Activated CD8-positive, alpha-beta memory T cell treated with anti-CD3 and anti-CD28 coated beads, Interleukin-2, amount 50 U/mL, for 1 hour (primary cell): Measurements from ENCODE around the gene ASB14.
"Not testable (repeated sequence)": the region's sequence is repeated elsewhere in the genome, so short reads cannot be mapped to it uniquely, and the experiment has no call there.

Experiments
- DNase-seq: peaks from one replicate; pipeline ENCODE4 v3.0.0-alpha.2; 2020; ENCODE audit errors: extremely low read depth

ASB14 gene

DNA sequence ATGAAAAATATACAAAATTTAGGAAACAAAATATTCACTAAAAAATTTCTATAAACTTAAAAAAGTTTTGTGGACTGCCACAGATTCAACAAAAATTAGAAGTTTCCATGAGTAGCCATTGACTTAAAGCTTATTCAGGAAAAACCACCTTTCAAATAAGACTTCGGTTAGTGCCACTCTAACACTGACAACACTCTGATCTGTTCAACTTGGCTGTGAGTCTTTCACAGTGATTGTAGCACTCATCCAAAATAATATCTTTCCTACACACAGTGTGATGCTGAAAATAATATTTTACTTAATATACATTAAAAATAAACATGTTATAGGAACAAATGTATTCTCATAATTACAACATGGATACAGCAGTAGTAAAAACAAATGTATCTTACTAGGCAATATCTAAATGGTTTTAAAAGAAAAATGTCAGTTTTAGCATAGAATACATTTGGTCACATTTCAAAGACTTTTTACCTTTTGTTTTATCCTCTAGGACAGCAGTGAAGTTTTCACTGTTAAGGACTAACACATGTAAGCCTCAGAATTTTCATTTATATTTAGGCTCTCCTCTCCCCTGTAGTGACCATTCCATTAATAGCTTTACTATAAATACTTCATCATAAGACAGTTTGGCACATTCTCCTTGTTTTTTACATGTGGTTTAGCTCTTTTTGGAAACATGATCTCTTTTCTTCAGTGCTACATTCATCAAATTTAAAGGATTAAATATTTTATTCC is at the start of gene ASB14:
TSS of gene ASB14 (minus strand) at position 527 of the 738 bp plus-strand sequence. CDS start 652 bp downstream, outside the sequence.
- no peak for DNase-seq

DNA sequence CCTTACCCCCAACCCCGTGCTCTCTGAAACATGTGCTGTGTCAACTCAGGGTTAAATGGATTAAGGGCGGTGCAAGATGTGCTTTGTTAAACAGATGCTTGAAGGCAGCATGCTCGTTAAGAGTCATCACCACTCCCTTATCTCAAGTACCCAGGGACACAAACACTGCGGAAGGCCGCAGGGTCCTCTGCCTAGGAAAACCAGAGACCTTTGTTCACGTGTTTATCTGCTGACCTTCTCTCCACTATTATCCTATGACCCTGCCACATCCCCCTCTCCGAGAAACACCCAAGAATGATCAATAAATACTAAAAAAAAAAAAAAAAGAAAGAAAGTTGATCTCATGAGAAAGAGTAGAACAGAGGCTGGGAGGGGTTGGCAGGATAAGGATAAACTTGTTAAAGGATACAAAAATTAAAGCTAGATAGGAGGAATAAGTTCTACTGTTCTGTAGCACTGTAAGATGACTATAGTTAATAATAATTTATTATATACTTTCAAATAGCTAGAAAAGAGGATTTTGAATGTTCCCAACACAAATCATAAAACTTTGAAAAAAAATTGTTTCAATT is 46.7 kb upstream of the ASB14 start:
- not testable (repeated sequence) for DNase-seq

- DNase-seq = not testable (repeated sequence)
Observed at GRCh38 chr3:57338272-57339070, 46.0 kb upstream of the ASB14 start.

DNA sequence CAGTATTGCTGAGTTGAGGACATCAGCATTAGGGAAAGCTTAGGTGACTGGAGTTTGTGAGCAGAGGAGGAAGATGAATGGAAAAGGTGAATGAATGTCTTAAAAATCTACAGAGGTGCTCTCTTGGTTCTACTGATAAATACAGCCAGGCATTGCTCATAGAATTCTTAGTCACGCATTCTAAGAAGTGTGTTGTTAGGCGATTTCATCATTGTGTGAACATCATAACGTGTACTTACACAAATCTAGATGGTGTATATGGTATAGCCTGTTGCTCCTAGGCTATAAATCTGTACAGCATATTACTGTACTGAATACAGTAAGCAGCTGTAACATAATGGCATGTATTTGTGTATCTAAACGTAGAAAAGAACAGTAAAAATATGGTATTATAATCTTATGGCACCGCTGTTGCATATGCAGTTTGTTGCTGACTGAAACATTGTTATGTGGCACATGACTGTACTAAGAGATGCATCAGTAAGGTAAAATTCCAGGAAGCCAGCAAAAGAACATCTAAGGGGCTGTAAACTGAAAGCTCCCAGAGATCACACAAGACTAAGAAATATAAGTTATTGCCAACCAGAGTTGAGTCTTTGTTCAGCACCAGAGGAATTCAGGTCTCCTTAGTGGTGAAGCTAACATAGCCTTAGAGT is 42.9 kb upstream of the ASB14 start:
- no peak for DNase-seq

DNA sequence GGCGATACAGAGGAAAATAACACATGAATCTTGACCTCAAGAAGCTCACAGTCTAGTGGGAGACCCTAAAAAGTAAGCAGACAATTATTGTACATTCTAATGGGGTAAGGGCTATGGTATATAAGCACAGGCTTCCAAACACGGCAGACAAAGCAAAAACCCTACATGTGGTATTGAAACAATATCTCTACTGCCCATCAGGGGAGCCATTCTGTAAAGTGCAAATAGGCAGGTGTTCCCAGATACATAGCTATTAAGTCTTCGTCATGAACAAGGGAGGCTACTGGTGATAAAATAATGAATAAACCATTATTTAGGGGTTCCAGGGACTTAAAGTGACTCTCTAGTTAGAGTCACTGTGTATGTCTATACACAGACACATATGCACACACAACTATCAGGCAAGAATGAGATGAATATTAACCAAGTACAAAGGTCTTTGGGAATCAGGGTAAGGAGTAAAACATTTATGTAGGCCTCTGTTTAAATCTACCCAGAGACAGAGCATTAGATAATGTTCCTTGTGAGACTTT is 38.7 kb upstream of the ASB14 start:
- no peak for DNase-seq

DNA sequence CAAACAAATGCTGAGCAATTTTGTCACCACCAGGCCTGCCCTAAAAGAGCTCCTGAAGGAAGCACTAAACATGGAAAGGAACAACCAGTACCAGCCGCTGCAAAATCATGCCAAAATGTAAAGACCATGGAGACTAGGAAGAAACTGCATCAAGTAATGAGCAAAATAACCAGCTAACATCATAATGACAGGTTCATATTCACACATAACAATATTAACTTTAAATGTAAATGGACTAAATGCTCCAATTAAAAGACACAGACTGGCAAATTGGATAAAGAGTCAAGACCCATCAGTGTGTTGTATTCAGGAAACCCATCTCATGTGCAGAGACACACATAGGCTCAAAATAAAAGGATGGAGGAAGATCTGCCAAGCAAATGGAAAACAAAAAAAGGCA is 34.0 kb upstream of the ASB14 start:
- not testable (repeated sequence) for DNase-seq

- DNase-seq = no peak
Observed at GRCh38 chr3:57314204-57314603, 21.7 kb upstream of the ASB14 start.

DNA sequence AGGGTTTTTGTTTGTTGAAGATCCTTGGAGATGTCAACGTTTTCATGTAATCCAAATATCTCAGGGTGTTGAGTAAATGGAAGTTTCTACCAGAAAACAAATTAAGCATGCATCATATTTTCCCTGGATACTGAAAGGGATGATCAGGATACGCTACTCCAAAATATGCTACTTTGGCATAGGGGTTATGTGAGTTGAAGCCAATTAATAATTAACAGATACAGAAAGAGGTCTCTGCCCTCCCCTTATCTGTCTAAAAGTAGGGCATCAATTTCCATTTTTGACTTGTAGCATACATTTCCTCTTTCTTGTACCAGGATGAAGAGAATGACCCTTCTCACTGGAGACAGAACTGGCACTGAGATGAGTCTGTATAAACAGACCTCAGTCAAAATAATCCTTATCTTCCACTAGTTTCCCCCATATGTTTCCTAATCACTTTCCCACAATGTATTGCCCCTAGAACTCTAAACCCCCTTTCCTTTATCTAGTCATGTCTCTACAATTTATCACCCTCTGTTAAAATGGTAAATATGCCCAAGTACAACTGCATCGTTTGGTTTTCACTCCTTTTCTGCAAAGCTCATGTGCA is 17.4 kb upstream of the ASB14 start:
- DNase-seq = no peak

- DNase-seq = not testable (repeated sequence)
Observed at GRCh38 chr3:57303520-57303919, 11.0 kb upstream of the ASB14 start.

- no peak for DNase-seq
Observed at GRCh38 chr3:57298041-57298440, 5.6 kb upstream of the ASB14 start.

- no peak for DNase-seq
Observed at GRCh38 chr3:57292897-57293526, 527 bp upstream of the ASB14 start.

- no peak for DNase-seq
Observed at GRCh38 chr3:57288403-57288802, 4.1 kb downstream of the ASB14 start.

DNA sequence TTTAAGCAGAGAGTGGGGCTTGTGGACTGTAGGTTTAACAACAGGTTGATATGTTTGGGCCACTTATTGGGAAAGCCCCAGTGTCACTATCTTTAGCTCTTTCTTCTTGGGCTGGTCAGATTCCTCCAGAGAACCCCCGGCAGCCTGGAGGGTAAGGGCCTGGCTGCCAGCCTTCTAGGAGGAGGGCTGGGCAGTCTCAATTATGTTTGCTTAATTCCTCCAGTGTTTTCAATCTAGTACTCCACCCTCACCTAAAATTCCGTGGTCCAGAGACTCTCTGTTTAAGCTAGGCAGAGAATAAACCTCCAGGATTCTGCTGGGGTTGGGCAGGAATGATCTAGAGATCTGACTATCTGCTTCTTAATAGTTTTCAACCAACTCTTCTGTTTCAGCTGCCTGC is 5.3 kb downstream of the ASB14 start:
- DNase-seq = no peak

GRCh38 chr3:57283334-57283733 is 9.2 kb downstream of the ASB14 start:
- no peak for DNase-seq

DNA sequence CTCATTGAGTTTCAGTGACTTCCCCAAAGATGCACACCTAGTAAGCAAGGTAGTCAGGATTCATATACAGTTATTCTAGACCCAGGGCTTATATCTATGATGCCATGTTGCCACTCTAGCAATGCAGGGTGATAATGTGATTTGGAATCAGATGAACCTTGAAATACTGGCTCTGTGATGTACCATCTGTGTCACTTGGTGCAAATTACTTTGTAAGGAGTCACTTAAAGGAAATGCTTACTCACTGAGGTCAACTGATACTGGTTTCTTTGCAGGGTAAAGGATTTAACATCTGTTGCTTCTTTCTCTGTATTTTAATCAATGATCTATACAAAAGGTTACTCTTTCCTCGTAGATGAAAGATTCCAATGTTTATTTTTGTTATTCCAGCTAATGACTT is 10.8 kb downstream of the ASB14 start:
- DNase-seq = no peak

GRCh38 chr3:57279685-57280084 is 12.8 kb downstream of the ASB14 start:
- DNase-seq = no peak

GRCh38 chr3:57278237-57278636 is 14.2 kb downstream of the ASB14 start:
- DNase-seq = no peak

GRCh38 chr3:57275393-57275792 is 17.1 kb downstream of the ASB14 start:
- DNase-seq = no peak

DNA sequence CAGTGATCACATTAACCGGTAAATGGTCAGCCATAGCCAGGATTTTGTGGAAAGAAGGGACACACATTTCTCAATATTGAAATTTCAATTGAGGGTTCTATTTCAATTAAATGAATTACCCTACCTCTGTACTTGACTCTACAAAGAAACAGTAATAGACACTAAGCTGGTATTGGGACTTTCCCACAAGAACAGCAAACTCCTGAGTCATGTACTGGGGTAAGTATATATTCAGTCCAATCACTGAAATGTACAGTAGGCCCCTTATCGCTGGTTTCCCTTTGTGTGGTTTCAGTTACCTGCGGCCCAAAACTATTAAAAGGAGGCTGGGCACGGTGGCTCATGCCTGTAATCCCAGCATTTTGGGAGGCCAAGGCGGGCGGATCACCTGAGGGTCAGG is 17.6 kb downstream of the ASB14 start:
- DNase-seq = no peak

GRCh38 chr3:57268416-57268815 is 24.1 kb downstream of the ASB14 start:
- no peak for DNase-seq

DNA sequence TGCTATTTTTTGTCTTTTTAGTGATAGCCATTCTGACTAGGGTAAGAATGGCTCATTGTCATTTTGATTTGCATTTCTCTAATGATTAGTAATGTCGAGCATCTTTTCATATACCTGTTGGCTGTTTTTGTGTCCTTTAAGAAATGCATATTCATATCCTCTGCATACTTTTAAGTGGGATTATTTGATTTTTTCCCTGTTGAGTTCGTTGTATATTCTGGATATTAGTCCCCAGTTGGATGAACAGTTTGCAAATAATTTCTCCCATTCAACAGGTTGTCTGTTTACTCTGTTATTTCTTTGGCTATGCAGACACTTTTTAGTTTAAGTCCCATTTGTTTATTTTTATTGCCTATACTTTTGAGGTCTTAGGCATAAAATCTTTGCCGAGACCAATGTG is 30.6 kb downstream of the ASB14 start:
- no peak for DNase-seq
